HepG2 (cell line): ENCODE results near the gene EEF1AKMT3. TPM values are rescaled to one million over a fixed set of nuclear protein-coding genes. Genes with fewer than 3 reads are reported as not detected.

Source experiments
- DPF2 ChIP-seq: sonication (generic); formaldehyde crosslinking; IDR thresholded peaks from 2 replicates; pipeline ENCODE4 v1.4.0; 2020; ENCODE audit warnings: mild to moderate bottlenecking, low read depth, missing genetic modification reagents, borderline replicate concordance
- GTF3A ChIP-seq: sonication (generic); formaldehyde crosslinking; conservative IDR thresholded peaks from 2 replicates; pipeline ENCODE4 v1.4.0; 2020; ENCODE audit warnings: mild to moderate bottlenecking, missing genetic modification reagents
- HES4 ChIP-seq: sonication (generic); formaldehyde crosslinking; IDR thresholded peaks from 2 replicates; pipeline ENCODE4 v1.9.0; 2021; ENCODE audit warnings: mild to moderate bottlenecking, missing genetic modification reagents, borderline replicate concordance
- KAT8 ChIP-seq: IDR thresholded peaks from 2 replicates; pipeline ENCODE4 v1.6.1; 2016; ENCODE audit warnings: missing genetic modification reagents, missing compliant biosample characterization
- KLF6 ChIP-seq: IDR thresholded peaks from 2 replicates; pipeline ENCODE4 v1.8.0; 2016; ENCODE audit warnings: missing biosample characterization, missing genetic modification reagents
- MED8 ChIP-seq: sonication (generic); formaldehyde crosslinking; IDR thresholded peaks from 2 replicates; pipeline ENCODE4 v1.8.1; 2023; ENCODE audit warnings: mild to moderate bottlenecking, missing genetic modification reagents; ENCODE audit not compliant: insufficient replicate concordance
- NR1H2 ChIP-seq: sonication (generic); formaldehyde crosslinking; IDR thresholded peaks from 2 replicates; pipeline ENCODE4 v1.8.1; 2022; ENCODE audit warnings: low read depth, missing genetic modification reagents, borderline replicate concordance
- PHF8 ChIP-seq: sonication (generic); formaldehyde crosslinking; IDR thresholded peaks from 2 replicates; pipeline ENCODE4 v1.5.0; 2020; ENCODE audit warnings: missing genetic modification reagents
- RELA ChIP-seq: sonication (generic); formaldehyde crosslinking; IDR thresholded peaks from 2 replicates; pipeline ENCODE4 v1.4.0; 2020; ENCODE audit warnings: missing genetic modification reagents
- THAP11 ChIP-seq: IDR thresholded peaks from 2 replicates; pipeline ENCODE4 v1.6.1; 2016; ENCODE audit warnings: missing biosample characterization, missing genetic modification reagents
- ZBTB21 ChIP-seq: sonication (generic); formaldehyde crosslinking; IDR thresholded peaks from 2 replicates; pipeline ENCODE4 v1.4.0; 2020; ENCODE audit warnings: missing genetic modification reagents
- ZNF354B ChIP-seq: sonication (generic); formaldehyde crosslinking; IDR thresholded peaks from 2 replicates; pipeline ENCODE4 v1.8.0; 2022; ENCODE audit warnings: mild to moderate bottlenecking, missing genetic modification reagents
- ZNF569 ChIP-seq: sonication (generic); formaldehyde crosslinking; IDR thresholded peaks from 2 replicates; pipeline ENCODE4 v1.5.0; 2020; ENCODE audit warnings: mild to moderate bottlenecking, missing genetic modification reagents, moderate library complexity, borderline replicate concordance
- ZNF761 ChIP-seq: sonication (generic); formaldehyde crosslinking; conservative IDR thresholded peaks from 2 replicates; pipeline ENCODE4 v1.4.0; 2020; ENCODE audit warnings: mild to moderate bottlenecking, missing genetic modification reagents
- polyA plus RNA-seq, 8 experiments: library from polyadenylated mRNA; depleted of rRNA in 3 of 8; stranded (reverse) in 7 of 8; unstranded in 1 of 8; fragments of >200 nt; fragmentation: Illumina TruSeq in 4 of 8; extraction: Trizol in 4 of 8; gene quantifications; 2 replicates each; pipeline versions ENCODE4 v1.2.1 to v1.2.3, GENCODE V29; 2011 to 2016; ENCODE audit warnings: low read depth in 4 of 8, missing spikeins in 1 of 8, mixed read lengths in 1 of 8; ENCODE audit not compliant: insufficient read depth in 1 of 8
- total RNA-seq, 5 experiments: library from RNA; depleted of rRNA; stranded (reverse); fragments of >200 nt; fragmentation: Illumina TruSeq; extraction: Trizol; gene quantifications; 2 replicates each; pipeline ENCODE4 v1.2.3, GENCODE V29; 2016; ENCODE audit warnings: low read depth in 1 of 5
- TF ChIP-seq, protein P1 (sequence below): sonication (generic); formaldehyde crosslinking; IDR thresholded peaks from 2 replicates; pipeline ENCODE4 v1.5.0; 2020; ENCODE audit warnings: mild to moderate bottlenecking, missing genetic modification reagents, moderate library complexity
- TF ChIP-seq, protein P2 (sequence below): sonication (generic); formaldehyde crosslinking; IDR thresholded peaks from 2 replicates; pipeline ENCODE4 v1.5.1; 2020; ENCODE audit warnings: missing genetic modification reagents, mild to moderate bottlenecking, borderline replicate concordance
- TF ChIP-seq, protein P3 (sequence below): sonication (generic); formaldehyde crosslinking; IDR thresholded peaks from 2 replicates; pipeline ENCODE4 v1.4.0; 2020; ENCODE audit warnings: mild to moderate bottlenecking, missing genetic modification reagents
- TF ChIP-seq, protein P4 (sequence below): sonication (generic); formaldehyde crosslinking; IDR thresholded peaks from 2 replicates; pipeline ENCODE4 v1.8.0; 2022; ENCODE audit warnings: missing genetic modification reagents, mild to moderate bottlenecking, inconsistent platforms, borderline replicate concordance
- TF ChIP-seq, protein P5 (sequence below): sonication (generic); formaldehyde crosslinking; IDR thresholded peaks from 2 replicates; pipeline ENCODE4 v1.8.1; 2023; ENCODE audit warnings: missing genetic modification reagents, mild to moderate bottlenecking, borderline replicate concordance

The EEF1AKMT3 gene
- total and polyA plus RNA-seq, 2 of the 13 experiments (the other 11 are each of a cell fraction or from before 2014, with no cell fraction given), result 4.7 to 11.4 TPM

DNA sequence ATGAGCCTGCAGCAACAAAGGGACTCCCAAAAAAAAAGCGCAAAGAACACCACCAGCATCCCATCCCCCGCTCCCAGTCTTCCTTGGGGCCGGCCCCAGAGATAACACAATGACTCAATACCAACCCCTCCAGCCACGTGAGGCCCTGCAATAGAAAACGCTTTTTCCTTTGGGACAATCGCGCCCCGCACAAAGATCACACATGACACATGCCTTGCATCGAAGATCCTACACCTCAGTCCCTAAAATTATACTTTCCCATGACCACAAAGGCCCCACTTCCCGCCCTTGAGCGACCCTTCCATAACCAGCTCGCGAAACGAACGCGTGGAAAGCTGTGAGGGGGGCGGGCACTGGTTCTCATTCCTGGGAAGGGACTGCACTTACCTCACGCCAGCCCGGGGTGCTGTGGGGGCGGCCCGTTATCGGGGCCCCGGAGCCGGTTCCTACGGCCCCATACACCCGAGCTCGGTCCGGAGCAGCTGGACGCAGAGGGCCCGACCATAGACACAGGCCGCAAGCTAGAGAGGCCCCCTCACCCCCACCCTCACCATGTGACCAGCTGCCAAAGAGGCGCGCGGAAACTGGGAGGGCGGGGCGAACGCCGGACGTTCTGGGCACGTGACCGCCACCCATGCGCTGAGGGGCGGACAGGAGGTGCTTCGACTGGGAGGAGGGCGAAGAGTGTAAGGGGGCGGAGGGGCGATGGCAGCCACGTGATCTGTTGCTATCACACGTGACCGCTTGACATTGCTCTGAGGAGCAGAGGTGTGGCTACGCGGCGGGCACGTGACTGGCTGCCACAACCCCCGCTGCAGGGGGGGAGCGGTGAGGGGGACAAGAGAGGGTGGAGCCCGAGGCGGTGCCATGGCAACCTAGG lies 20.4 kb upstream of the EEF1AKMT3 start, which contains the start of gene CDK4 (continued):
- TF ChIP-seq, protein P1, sequence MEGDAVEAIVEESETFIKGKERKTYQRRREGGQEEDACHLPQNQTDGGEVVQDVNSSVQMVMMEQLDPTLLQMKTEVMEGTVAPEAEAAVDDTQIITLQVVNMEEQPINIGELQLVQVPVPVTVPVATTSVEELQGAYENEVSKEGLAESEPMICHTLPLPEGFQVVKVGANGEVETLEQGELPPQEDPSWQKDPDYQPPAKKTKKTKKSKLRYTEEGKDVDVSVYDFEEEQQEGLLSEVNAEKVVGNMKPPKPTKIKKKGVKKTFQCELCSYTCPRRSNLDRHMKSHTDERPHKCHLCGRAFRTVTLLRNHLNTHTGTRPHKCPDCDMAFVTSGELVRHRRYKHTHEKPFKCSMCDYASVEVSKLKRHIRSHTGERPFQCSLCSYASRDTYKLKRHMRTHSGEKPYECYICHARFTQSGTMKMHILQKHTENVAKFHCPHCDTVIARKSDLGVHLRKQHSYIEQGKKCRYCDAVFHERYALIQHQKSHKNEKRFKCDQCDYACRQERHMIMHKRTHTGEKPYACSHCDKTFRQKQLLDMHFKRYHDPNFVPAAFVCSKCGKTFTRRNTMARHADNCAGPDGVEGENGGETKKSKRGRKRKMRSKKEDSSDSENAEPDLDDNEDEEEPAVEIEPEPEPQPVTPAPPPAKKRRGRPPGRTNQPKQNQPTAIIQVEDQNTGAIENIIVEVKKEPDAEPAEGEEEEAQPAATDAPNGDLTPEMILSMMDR (CRISPR knock-in tag), result peak; percentile 32; the same call in 1 of the 2 replicates
- TF ChIP-seq NR1H2 (no peak; the same call in 1 of the 2 replicates), RELA (CRISPR knock-in tag) (peak; percentile 83), GTF3A (peak; percentile 88), ZBTB21 (peak; percentile 42), KLF6 (CRISPR knock-in tag) (peak; percentile 82), HES4 (CRISPR knock-in tag) (no peak; the same call in 1 of the 2 replicates), DPF2 (CRISPR knock-in tag) (no peak), ZNF569 (CRISPR knock-in tag) (peak; percentile 23; the same call in 1 of the 2 replicates), THAP11 (peak; percentile 92), MED8 (CRISPR knock-in tag) (peak; percentile 76), ZNF761 (CRISPR knock-in tag) (peak; percentile 85), KAT8 (peak; percentile 94), ZNF354B (CRISPR knock-in tag) (peak; percentile 50; the same call in 1 of the 2 replicates), PHF8 (peak; percentile 88)
- TF ChIP-seq, protein P2, sequence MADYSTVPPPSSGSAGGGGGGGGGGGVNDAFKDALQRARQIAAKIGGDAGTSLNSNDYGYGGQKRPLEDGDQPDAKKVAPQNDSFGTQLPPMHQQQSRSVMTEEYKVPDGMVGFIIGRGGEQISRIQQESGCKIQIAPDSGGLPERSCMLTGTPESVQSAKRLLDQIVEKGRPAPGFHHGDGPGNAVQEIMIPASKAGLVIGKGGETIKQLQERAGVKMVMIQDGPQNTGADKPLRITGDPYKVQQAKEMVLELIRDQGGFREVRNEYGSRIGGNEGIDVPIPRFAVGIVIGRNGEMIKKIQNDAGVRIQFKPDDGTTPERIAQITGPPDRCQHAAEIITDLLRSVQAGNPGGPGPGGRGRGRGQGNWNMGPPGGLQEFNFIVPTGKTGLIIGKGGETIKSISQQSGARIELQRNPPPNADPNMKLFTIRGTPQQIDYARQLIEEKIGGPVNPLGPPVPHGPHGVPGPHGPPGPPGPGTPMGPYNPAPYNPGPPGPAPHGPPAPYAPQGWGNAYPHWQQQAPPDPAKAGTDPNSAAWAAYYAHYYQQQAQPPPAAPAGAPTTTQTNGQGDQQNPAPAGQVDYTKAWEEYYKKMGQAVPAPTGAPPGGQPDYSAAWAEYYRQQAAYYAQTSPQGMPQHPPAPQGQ, result no peak
- TF ChIP-seq, protein P3, sequence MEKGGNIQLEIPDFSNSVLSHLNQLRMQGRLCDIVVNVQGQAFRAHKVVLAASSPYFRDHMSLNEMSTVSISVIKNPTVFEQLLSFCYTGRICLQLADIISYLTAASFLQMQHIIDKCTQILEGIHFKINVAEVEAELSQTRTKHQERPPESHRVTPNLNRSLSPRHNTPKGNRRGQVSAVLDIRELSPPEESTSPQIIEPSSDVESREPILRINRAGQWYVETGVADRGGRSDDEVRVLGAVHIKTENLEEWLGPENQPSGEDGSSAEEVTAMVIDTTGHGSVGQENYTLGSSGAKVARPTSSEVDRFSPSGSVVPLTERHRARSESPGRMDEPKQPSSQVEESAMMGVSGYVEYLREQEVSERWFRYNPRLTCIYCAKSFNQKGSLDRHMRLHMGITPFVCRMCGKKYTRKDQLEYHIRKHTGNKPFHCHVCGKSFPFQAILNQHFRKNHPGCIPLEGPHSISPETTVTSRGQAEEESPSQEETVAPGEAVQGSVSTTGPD, result no peak
- TF ChIP-seq, protein P4, sequence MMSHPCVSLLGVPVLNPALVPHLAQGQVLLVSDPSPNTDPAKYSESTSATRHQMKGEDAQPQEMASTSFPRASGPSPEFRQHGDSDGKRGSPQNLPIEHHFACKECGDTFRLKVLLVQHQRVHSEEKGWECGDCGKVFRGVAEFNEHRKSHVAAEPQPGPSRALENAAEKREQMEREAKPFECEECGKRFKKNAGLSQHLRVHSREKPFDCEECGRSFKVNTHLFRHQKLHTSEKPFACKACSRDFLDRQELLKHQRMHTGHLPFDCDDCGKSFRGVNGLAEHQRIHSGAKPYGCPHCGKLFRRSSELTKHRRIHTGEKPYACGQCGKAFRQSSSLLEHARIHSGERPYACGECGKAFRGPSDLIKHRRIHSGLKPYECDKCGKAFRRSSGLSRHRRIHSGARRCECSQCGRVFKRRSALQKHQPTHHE (CRISPR knock-in tag), result peak; percentile 11; the same call in 1 of the 2 replicates
- TF ChIP-seq, protein P5, sequence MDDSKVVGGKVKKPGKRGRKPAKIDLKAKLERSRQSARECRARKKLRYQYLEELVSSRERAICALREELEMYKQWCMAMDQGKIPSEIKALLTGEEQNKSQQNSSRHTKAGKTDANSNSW (CRISPR knock-in tag), result peak; percentile 82; the same call in 1 of the 2 replicates
